ENCODE data around the gene SMIM29.

The SMIM29 gene

DNA sequence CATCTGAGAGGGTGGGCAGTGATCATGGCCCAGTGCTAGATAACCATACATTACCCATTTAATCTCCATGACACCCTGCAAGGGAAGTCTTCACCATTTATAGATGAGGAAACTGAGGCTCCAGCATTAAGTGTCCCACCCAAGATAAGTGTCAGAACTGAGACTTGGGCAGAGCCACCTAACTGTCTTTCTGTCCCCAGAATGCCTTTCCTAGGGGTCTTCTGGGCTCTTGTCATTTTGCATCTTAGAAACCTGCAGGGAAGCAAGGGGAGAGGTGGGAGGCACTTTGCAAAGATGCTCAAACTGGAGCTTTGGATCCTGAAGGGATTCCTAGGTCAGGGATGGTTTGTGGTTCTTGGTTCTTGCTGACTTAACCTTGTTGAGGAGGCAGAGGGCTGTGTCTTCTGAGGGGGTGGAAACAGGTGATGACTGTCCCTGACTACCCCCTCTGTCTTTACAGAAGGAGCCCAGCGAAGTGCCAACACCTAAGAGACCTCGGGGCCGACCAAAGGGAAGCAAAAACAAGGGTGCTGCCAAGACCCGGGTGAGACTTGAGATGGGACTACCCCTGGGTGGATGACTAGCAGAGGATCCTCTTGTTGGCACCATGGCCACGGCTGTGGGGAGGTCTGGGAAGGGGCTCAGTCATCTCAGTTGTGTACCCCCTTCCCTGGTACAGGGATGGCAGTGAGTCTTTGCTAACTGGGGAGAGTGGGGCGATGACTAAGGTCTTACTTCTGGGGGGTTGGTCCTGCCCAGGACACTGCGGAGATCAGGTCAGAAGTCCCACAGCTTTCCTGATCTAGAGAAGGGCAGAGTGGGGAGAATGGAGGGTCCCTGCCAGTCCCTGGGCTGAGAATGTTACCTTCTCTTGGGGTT, 6.3 kb downstream of the SMIM29 start:
- TF ChIP-seq, protein P1, sequence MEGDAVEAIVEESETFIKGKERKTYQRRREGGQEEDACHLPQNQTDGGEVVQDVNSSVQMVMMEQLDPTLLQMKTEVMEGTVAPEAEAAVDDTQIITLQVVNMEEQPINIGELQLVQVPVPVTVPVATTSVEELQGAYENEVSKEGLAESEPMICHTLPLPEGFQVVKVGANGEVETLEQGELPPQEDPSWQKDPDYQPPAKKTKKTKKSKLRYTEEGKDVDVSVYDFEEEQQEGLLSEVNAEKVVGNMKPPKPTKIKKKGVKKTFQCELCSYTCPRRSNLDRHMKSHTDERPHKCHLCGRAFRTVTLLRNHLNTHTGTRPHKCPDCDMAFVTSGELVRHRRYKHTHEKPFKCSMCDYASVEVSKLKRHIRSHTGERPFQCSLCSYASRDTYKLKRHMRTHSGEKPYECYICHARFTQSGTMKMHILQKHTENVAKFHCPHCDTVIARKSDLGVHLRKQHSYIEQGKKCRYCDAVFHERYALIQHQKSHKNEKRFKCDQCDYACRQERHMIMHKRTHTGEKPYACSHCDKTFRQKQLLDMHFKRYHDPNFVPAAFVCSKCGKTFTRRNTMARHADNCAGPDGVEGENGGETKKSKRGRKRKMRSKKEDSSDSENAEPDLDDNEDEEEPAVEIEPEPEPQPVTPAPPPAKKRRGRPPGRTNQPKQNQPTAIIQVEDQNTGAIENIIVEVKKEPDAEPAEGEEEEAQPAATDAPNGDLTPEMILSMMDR (IDR thresholded peaks at IDR 0.05; ENCODE audit: poor library complexity, severe bottlenecking): no peak
- H3K27ac ChIP-seq (ENCODE audit: poor library complexity, severe bottlenecking): peak overlapping the region; percentile 95
- ATAC-seq (ENCODE audit: low read depth) (peak; percentile 5; the same call in 1 of the 3 replicates), DNase-seq (ENCODE audit: low spot score) (peak; percentile 38)
- no peaks in the 10 kb centered on the region for H3K9me3 ChIP-seq (ENCODE audit: severe bottlenecking)
- H3K36me3 ChIP-seq (ENCODE audit: low read depth): peaks cover 72% of the 10 kb centered on the region
- no peaks in the 10 kb centered on the region for H3K27me3 ChIP-seq (ENCODE audit: insufficient read depth, poor library complexity, severe bottlenecking)
- H3K4me1 ChIP-seq (ENCODE audit: insufficient read depth, poor library complexity, severe bottlenecking): peaks cover 66% of the 10 kb centered on the region
- no peak overlapping the region for H3K4me3 ChIP-seq (ENCODE audit: severe bottlenecking)

DNA sequence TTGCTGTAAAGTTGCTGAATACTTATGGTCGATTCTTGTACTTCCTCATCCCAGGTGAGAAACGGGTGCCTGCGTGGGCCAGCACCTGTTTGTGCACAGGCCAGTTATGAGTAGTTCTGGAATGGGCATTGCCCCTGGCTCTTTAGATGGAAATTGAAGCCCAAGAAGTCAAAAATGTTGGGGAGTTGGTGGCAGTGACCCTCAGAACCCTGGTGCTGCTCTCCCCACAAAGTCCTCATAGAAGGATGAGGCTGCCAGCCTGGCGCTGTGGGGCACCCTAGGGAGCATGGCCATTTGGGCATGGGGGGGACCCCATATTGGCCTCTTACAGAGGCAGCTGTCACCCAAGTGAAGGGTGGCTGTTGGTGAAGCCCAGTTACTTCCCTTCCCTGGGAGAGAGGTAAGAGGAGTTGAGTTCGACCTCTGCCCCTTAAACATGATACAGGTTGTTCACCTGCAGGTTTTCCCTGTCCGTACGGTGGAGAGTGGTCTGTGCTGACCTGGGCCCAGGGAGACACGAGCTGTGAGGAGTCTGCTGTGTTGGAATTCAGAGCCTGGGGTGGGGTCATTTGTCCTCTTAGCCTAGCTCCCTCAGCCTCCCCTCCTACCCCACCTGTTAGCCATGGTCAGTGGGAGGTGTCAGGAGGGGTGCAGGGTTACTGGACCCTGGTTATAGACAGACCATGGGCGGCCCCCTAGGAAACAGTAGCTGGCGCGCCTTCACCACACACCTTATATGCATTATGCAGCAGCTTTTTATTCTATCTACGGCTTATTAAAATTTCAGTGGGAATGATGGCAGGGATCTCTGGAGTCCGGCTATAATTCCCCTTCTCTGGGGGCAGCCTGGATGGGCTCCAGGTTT, 7.2 kb downstream of the SMIM29 start:
- H3K27ac ChIP-seq (ENCODE audit: poor library complexity, severe bottlenecking): peak overlapping the region; percentile 95
- DNase-seq (ENCODE audit: low spot score) (no peak), ATAC-seq (ENCODE audit: low read depth) (no peak)
- TF ChIP-seq, protein P1 (IDR thresholded peaks at IDR 0.05; ENCODE audit: poor library complexity, severe bottlenecking): no peak
- peaks cover 72% of the 10 kb centered on the region for H3K36me3 ChIP-seq (ENCODE audit: low read depth)
- peaks cover 64% of the 10 kb centered on the region for H3K4me1 ChIP-seq (ENCODE audit: insufficient read depth, poor library complexity, severe bottlenecking)
- H3K4me3 ChIP-seq (ENCODE audit: severe bottlenecking): no peak overlapping the region
- H3K27me3 ChIP-seq (ENCODE audit: insufficient read depth, poor library complexity, severe bottlenecking): no peaks in the 10 kb centered on the region
- H3K9me3 ChIP-seq (ENCODE audit: severe bottlenecking): no peaks in the 10 kb centered on the region

DNA sequence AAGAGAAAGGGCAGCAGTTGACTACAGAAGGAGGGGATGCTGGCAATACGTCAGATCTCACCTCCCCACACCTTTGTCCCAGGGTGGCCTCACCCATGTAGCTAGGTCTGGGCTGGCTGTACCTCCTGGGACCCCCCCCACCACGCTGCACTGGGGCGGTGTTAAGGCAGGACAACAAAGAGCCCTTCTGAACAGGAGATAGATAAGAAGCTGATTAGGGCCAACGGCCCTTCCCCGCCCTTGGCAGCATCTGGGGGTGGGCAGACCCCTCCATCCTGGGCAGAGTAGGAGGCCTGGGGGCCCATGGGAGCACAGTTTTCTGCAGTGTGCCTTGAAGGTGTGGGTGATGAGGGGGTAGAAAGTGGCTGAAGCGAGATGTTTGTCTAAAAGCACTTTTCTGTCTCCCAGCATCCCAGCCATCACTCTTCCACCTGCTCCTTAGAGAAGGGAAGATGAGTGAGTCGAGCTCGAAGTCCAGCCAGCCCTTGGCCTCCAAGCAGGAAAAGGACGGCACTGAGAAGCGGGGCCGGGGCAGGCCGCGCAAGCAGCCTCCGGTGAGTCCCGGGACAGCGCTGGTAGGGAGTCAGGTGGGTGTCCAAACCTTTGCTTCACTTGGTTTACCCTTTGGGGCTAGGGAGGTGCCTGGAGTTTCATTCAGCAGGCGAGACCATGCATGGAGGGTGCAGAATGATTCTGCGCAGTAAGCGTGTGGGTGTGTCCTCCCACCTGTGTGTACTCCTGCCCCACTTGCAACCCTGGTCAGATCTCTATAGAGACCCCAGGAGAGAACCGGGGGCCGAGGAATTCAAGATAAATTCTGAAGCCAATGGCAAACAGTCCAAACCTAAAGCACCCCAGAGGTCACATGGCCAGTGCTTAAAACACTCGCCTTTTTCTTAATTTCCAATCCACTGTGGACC, 8.2 kb downstream of the SMIM29 start:
- peak; percentile 32 for DNase-seq (ENCODE audit: low spot score)
- Histone ChIP-seq H3K4me1 (ENCODE audit: insufficient read depth, poor library complexity, severe bottlenecking) (peaks cover 65% of the 10 kb centered on the region), H3K36me3 (ENCODE audit: low read depth) (peaks cover 65% of the 10 kb centered on the region), H3K4me3 (ENCODE audit: severe bottlenecking) (no peak overlapping the region), H3K27ac (ENCODE audit: poor library complexity, severe bottlenecking) (peak overlapping the region; percentile 95), H3K27me3 (ENCODE audit: insufficient read depth, poor library complexity, severe bottlenecking) (no peaks in the 10 kb centered on the region), H3K9me3 (ENCODE audit: severe bottlenecking) (no peaks in the 10 kb centered on the region)
- TF ChIP-seq, protein P1 (IDR thresholded peaks at IDR 0.05; ENCODE audit: poor library complexity, severe bottlenecking): no peak
- ATAC-seq (ENCODE audit: low read depth): no peak

DNA sequence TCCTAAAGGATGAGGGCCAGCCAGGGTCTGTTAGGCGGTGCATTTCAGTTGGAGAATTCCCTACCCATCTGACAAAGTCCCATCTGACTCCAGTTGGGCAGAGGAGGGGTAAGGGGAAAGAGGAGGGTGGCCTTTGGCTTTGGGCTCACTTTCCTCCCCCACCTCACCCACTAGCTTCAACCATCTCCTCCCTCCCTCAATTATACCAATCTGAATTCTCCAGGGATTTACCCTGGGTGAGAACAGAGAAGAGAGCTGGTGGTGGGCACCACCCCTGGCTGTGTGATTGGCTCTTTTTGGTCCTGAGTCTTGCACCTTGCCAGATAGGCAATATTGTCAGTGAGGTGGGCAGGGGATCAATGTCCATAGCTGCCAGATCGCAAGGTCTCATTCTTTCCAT, 8.9 kb downstream of the SMIM29 start:
- Histone ChIP-seq H3K36me3 (ENCODE audit: low read depth) (peaks cover 62% of the 10 kb centered on the region), H3K4me1 (ENCODE audit: insufficient read depth, poor library complexity, severe bottlenecking) (peaks cover 63% of the 10 kb centered on the region), H3K27ac (ENCODE audit: poor library complexity, severe bottlenecking) (peak overlapping the region; percentile 95), H3K9me3 (ENCODE audit: severe bottlenecking) (no peaks in the 10 kb centered on the region), H3K27me3 (ENCODE audit: insufficient read depth, poor library complexity, severe bottlenecking) (no peaks in the 10 kb centered on the region), H3K4me3 (ENCODE audit: severe bottlenecking) (no peak overlapping the region)
- TF ChIP-seq, protein P1 (IDR thresholded peaks at IDR 0.05; ENCODE audit: poor library complexity, severe bottlenecking): no peak
- ATAC-seq (ENCODE audit: low read depth) (no peak), DNase-seq (ENCODE audit: low spot score) (no peak)

Measured in RWPE2 (cell line).